HG03159 (cell line): ENCODE measurements around the gene NIPSNAP3A.

ENCODE experiments used
- ATAC-seq: cut with Tn5 transposase; IDR thresholded peaks from one replicate; pipeline ENCODE4 v1.9.1; 2021; ENCODE audit warnings: mild to moderate bottlenecking, moderate library complexity; ENCODE audit not compliant: unreplicated experiment

The NIPSNAP3A gene

GRCh38 chr9:104802906-104803305 is 55.4 kb downstream of the NIPSNAP3A start:
- ATAC-seq = no peak

DNA sequence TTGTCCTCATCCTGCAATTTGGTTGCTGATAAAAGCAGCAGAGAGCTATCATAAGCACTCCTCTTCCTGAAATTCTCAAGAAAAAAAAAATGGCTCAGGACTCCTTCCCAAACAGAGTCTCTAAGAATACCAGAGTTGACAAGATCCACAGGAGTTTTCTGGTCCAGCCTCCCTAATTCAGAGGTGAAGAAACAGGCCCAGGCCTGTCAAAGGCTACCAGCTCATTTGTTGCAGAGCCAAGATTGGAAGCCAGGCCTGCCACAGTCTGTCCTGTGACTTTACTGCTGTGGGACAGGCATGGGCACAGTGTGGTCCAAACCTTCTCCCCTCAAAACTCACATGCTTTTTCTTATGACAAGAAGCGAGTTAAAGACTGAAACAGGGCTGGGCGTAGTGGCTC is 58.0 kb downstream of the NIPSNAP3A start:
- ATAC-seq = no peak

DNA sequence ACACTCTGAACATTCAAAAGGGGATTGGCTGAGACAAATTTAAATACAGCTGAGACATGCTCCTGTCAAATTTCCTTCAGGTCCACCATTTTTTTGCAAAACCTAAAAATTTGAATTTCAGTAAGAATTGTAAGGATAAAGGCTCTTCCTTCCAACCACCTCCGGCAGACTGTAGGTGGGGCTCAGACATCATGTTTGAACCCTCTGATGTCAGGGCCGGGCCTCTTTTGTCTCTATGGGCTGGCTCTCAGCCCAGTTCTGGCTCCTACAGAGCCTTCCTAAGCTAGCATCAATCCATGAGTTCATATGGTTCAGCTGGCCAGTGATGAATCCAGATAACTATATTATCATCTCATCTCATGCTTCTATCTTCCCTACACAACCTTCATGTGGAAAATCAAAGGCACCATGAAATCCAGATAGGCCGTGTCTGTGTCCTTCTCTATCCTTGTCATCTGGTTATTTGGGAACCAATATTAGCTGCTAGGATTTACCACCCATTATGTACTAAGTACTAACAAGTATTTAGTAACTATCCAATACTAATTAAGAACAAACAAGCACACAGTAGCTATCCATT is 60.6 kb downstream of the NIPSNAP3A start:
- no peak for ATAC-seq
